IMR-90 (cell line): ENCODE data around the gene REPS2. TPM values are rescaled to one million over a fixed set of nuclear protein-coding genes. Genes with fewer than 3 reads are reported as not detected.

Experiments
- ATAC-seq: fragments of 200-7000 bp; cut with Tn5 transposase; 2 replicates; pipeline ENCODE4 v1.9.1; 2020; ENCODE audit warnings: low read depth, mild to moderate bottlenecking, moderate library complexity
- BruUV-seq: library from RNA; stranded (reverse); fragments of 400-500 nt; replicated peaks from 2 replicates; lab custom pipeline; 2021; lab: Mats Ljungman, UMichigan
- CTCF ChIA-PET: fragments of 300-600 bp; formaldehyde crosslinking; extraction: SDS; loops from one replicate; lab custom pipeline; 2021; ENCODE audit warnings: antibody characterized with exemption; lab: Yijun Ruan, JAX
- POLR2A ChIA-PET: fragments of 300-600 bp; sonication (Branson Sonifier 250); formaldehyde crosslinking; loops from one replicate; lab custom pipeline; 2022; ENCODE audit warnings: antibody characterized with exemption; ENCODE audit not compliant: unreplicated experiment; lab: Charles Lee
- DNase-seq: peaks from one replicate; pipeline ENCODE4 v3.0.0; 2013
- H2AFZ ChIP-seq: replicated peaks from 2 replicates; pipeline ENCODE3; 2013; ENCODE audit warnings: low read length, mild to moderate bottlenecking; ENCODE audit not compliant: poor library complexity
- H2AK5ac ChIP-seq: 2 replicates; pipeline ENCODE4 v1.6.1; 2013; ENCODE audit warnings: low read depth, low read length, inconsistent platforms
- H2AK9ac ChIP-seq: replicated peaks from 2 replicates; pipeline ENCODE3; 2013; ENCODE audit warnings: mild to moderate bottlenecking, low read depth, low read length, moderate library complexity; ENCODE audit not compliant: poor library complexity
- H2BK120ac ChIP-seq: 2 replicates; pipeline ENCODE4 v1.6.1; 2013; ENCODE audit warnings: low read depth, low read length, inconsistent platforms
- H2BK15ac ChIP-seq: 3 replicates; pipeline ENCODE4 v1.6.1; 2013; ENCODE audit warnings: low read depth, low read length, inconsistent platforms
- H2BK20ac ChIP-seq: 2 replicates; pipeline ENCODE4 v1.6.1; 2013; ENCODE audit warnings: low read depth, mild to moderate bottlenecking, inconsistent platforms, low read length, moderate library complexity
- H2BK5ac ChIP-seq: 2 replicates; pipeline ENCODE4 v1.6.1; 2013; ENCODE audit warnings: mild to moderate bottlenecking, low read depth, low read length, inconsistent platforms; ENCODE audit not compliant: poor library complexity, severe bottlenecking
- H3K14ac ChIP-seq: replicated peaks from 2 replicates; pipeline ENCODE4 v1.6.1; 2013; ENCODE audit warnings: low read depth, low read length, inconsistent platforms
- H3K18ac ChIP-seq: 2 replicates; pipeline ENCODE4 v1.6.1; 2013; ENCODE audit warnings: low read depth, low read length, control low read depth
- H3K23ac ChIP-seq: 2 replicates; pipeline ENCODE4 v1.6.1; 2013; ENCODE audit warnings: low read depth, low read length, inconsistent platforms
- H3K27ac ChIP-seq: 2 replicates; pipeline ENCODE4 v1.5.1; 2013; ENCODE audit warnings: mild to moderate bottlenecking, control low read depth, low read length; ENCODE audit not compliant: insufficient read depth
- H3K27me3 ChIP-seq: 2 replicates; pipeline ENCODE4 v1.6.1; 2013; ENCODE audit warnings: low read length; ENCODE audit not compliant: control insufficient read depth, insufficient read depth
- H3K36me3 ChIP-seq: 2 replicates; pipeline ENCODE4 v1.6.1; 2013; ENCODE audit warnings: low read length, mixed read lengths; ENCODE audit not compliant: control insufficient read depth, insufficient read depth
- H3K4ac ChIP-seq: 2 replicates; pipeline ENCODE4 v1.6.1; 2013; ENCODE audit warnings: low read depth, low read length, inconsistent platforms
- H3K4me1 ChIP-seq: 2 replicates; pipeline ENCODE4 v1.6.1; 2013; ENCODE audit warnings: low read length, mixed read lengths; ENCODE audit not compliant: control insufficient read depth, insufficient read depth
- H3K4me2 ChIP-seq: 2 replicates; pipeline ENCODE4 v1.6.1; 2013; ENCODE audit warnings: low read depth, mild to moderate bottlenecking, control low read depth, low read length, moderate library complexity
- H3K4me3 ChIP-seq: 2 replicates; pipeline ENCODE4 v1.5.1; 2013; ENCODE audit warnings: low read depth, mild to moderate bottlenecking, control low read depth, low read length, moderate library complexity; ENCODE audit not compliant: insufficient read depth
- H3K56ac ChIP-seq: 2 replicates; pipeline ENCODE4 v1.6.1; 2013; ENCODE audit warnings: low read length, inconsistent platforms; ENCODE audit not compliant: insufficient read depth; ENCODE audit errors: extremely low read depth
- H3K79me1 ChIP-seq, 2 experiments: 2 replicates each; pipeline ENCODE4 v1.6.1; 2013; ENCODE audit warnings: low read length in 2 of 2, inconsistent platforms in 1 of 2, low read depth in 1 of 2
- H3K9ac ChIP-seq: 2 replicates; pipeline ENCODE4 v1.6.1; 2013; ENCODE audit warnings: low read depth, low read length, control low read depth
- H3K9me1 ChIP-seq: 2 replicates; pipeline ENCODE4 v1.6.1; 2013; ENCODE audit warnings: low read length, inconsistent platforms; ENCODE audit not compliant: insufficient read depth
- H3K9me3 ChIP-seq: 2 replicates; pipeline ENCODE4 v1.6.1; 2013; ENCODE audit warnings: low read length; ENCODE audit not compliant: control insufficient read depth, insufficient read depth
- H4K20me1 ChIP-seq: 2 replicates; pipeline ENCODE4 v1.6.1; 2013; ENCODE audit warnings: low read length, inconsistent platforms; ENCODE audit not compliant: insufficient read depth
- H4K5ac ChIP-seq: 2 replicates; pipeline ENCODE4 v1.6.1; 2013; ENCODE audit warnings: mild to moderate bottlenecking, low read depth, low read length, control low read depth
- H4K8ac ChIP-seq, 2 experiments: 2 replicates each; pipeline ENCODE4 v1.6.1; 2013; ENCODE audit warnings: low read depth in 2 of 2, low read length in 2 of 2, control low read depth in 1 of 2, inconsistent platforms in 1 of 2
- H4K91ac ChIP-seq: 2 replicates; pipeline ENCODE4 v1.6.1; 2013; ENCODE audit warnings: low read depth, low read length, inconsistent platforms; ENCODE audit not compliant: insufficient read depth
- BHLHE40 ChIP-seq: fragments of 150-350 bp; IDR thresholded peaks from 2 replicates; pipeline ENCODE4 v1.6.1; 2016; ENCODE audit warnings: mild to moderate bottlenecking, low read depth, low read length
- CEBPB ChIP-seq: IDR thresholded peaks from 2 replicates; pipeline ENCODE4 v1.6.1; 2012; ENCODE audit warnings: low read depth, low read length, improper control_type of control experiment
- FOS ChIP-seq: fragments of 150-350 bp; IDR thresholded peaks from 2 replicates; pipeline ENCODE4 v1.6.1; 2016; ENCODE audit warnings: low read depth, low read length
- MAFK ChIP-seq: IDR thresholded peaks from 2 replicates; pipeline ENCODE4 v1.6.1; 2012; ENCODE audit warnings: low read depth, low read length, improper control_type of control experiment
- MAZ ChIP-seq: IDR thresholded peaks from 2 replicates; pipeline ENCODE4 v1.6.1; 2012; ENCODE audit warnings: low read depth, mild to moderate bottlenecking, low read length, improper control_type of control experiment, moderate library complexity, borderline replicate concordance
- NFE2L2 ChIP-seq: fragments of 150-350 bp; IDR thresholded peaks from 2 replicates; pipeline ENCODE4 v1.6.1; 2016; ENCODE audit warnings: low read depth, mild to moderate bottlenecking, low read length
- RAD21 ChIP-seq: IDR thresholded peaks from 2 replicates; pipeline ENCODE4 v1.6.1; 2012; ENCODE audit warnings: low read length, improper control_type of control experiment
- RCOR1 ChIP-seq: IDR thresholded peaks from 2 replicates; pipeline ENCODE4 v1.6.1; 2012; ENCODE audit warnings: mild to moderate bottlenecking, low read length, improper control_type of control experiment; ENCODE audit not compliant: insufficient replicate concordance
- SMC3 ChIP-seq: fragments of 150-350 bp; IDR thresholded peaks from 2 replicates; pipeline ENCODE4 v1.6.1; 2016; ENCODE audit warnings: low read depth, mild to moderate bottlenecking, antibody characterized with exemption, low read length, moderate library complexity
- USF2 ChIP-seq: fragments of 150-350 bp; IDR thresholded peaks from 2 replicates; pipeline ENCODE4 v1.6.1; 2017; ENCODE audit warnings: mild to moderate bottlenecking, antibody characterized with exemption, low read length, low read depth
- WGBS, 2 experiments: methylation state at CpG; one replicate each; pipeline versions ENCODE4 v1.1.5 to v1.1.7; 2013; ENCODE audit warnings: missing lambda C conversion rate in 2 of 2; ENCODE audit not compliant: insufficient read length in 1 of 2; ENCODE audit errors: extremely low coverage in 2 of 2; 5-methylcytosine and 5-hydroxymethylcytosine counted together
- dilution Hi-C: fragments of 300-500 bp; cut with HindIII; formaldehyde crosslinking; loops from one replicate; pipeline ENCODE4 v1.14.3; 2018; ENCODE audit warnings: low sequenced_read_pairs; ENCODE audit not compliant: unreplicated experiment
- in situ Hi-C: fragments of 300-500 bp; cut with MboI; formaldehyde crosslinking; loops from 3 replicates; pipeline ENCODE4 v1.14.3; 2019; ENCODE audit warnings: low sequenced_read_pairs, inconsistent platforms, mixed read lengths
- intact Hi-C: fragments of 100-400 bp; cut with micrococcal nuclease; formaldehyde crosslinking; loops from 2 replicates; pipeline ENCODE4 v1.10.0; 2022
- polyA plus RNA-seq, 3 experiments: library from polyadenylated mRNA; depleted of rRNA; stranded (reverse); fragments of >200 nt; gene quantifications; 2 replicates each; pipeline ENCODE4 v1.2.3, GENCODE V29; 2012; ENCODE audit warnings: low replicate concordance in 1 of 3
- total RNA-seq: library from RNA; depleted of rRNA; stranded (reverse); fragments of >200 nt; gene quantifications from 2 replicates; pipeline ENCODE4 v1.2.3, GENCODE V29; 2012

REPS2 gene
- total and polyA plus RNA-seq, 2 of the 4 experiments (the other 2 are of a cell fraction) = 0.02 to 0.18 TPM

- Histone ChIP-seq H3K14ac (no peak overlapping the region), H3K4me3 (no peak overlapping the region), H2BK15ac (no peak overlapping the region), H2AK9ac (no peak overlapping the region), H3K79me1 (no peaks in the 10 kb centered on the region), H3K4me1 (no peaks in the 10 kb centered on the region), H2AFZ (no peak overlapping the region), H2BK20ac (no peak overlapping the region), H3K23ac (no peak overlapping the region), H4K91ac (no peak overlapping the region), H3K27me3 (peaks cover 5% of the 10 kb centered on the region), H2AK5ac (no peak overlapping the region), H3K9ac (no peak overlapping the region), H3K9me1 (no peaks in the 10 kb centered on the region), H2BK5ac (no peak overlapping the region), H3K56ac (no peak overlapping the region), H3K18ac (no peak overlapping the region), H3K36me3 (no peaks in the 10 kb centered on the region), H3K9me3 (no peaks in the 10 kb centered on the region), H2BK120ac (no peak overlapping the region), H3K4ac (no peak overlapping the region), H3K27ac (no peak overlapping the region), H3K4me2 (no peak overlapping the region), H4K20me1 (no peaks in the 10 kb centered on the region), H4K5ac (no peak overlapping the region), H4K8ac (no peak overlapping the region)
- in situ Hi-C loops = no loop called here
- no peak for ATAC-seq
- ChIA-PET POLR2A (no interaction called here), CTCF (interaction anchor here (0.8 kb wide), 1 partner anchor 61 kb away, joined by 3 read pairs; no protein-coding TSS in a partner anchor)
- no peak for TF ChIP-seq RAD21
- no peak for TF ChIP-seq NFE2L2
- TF ChIP-seq RCOR1 = no peak
- TF ChIP-seq SMC3 = no peak
- no peak for TF ChIP-seq FOS
- TF ChIP-seq USF2 = no peak
- TF ChIP-seq CEBPB = no peak
- TF ChIP-seq MAFK = no peak
- no peak for TF ChIP-seq MAZ
- TF ChIP-seq BHLHE40 = no peak
- no TSS peak for BruUV-seq
- intact Hi-C loops = no loop called here
- 0% methylated on average over 1 of the region's 3 CpGs; no CpG with 5 or more reads in 1 of the 2 experiments for WGBS, 2 experiments
- DNase-seq = no peak
- dilution Hi-C loops = no loop called here
Observed at GRCh38 chrX:16985286-16985685, 38.8 kb downstream of the REPS2 start.
